ENCODE measurements around the gene SIGLEC8.
"Not testable (repeated sequence)": the region's sequence is repeated elsewhere in the genome, so short reads cannot be mapped to it uniquely, and the experiment has no call there.

SIGLEC8 gene

GRCh38 chr19:51450730-51451307 lies 7.4 kb downstream of the SIGLEC8 start:
- Histone ChIP-seq H3K4me3 (ENCODE audit: low read depth in 1 of 5, low read length in 5 of 5) (no peak overlapping the region), H3K9ac (ENCODE audit: low read length in 5 of 5) (no peak overlapping the region), H3K27ac (ENCODE audit: low read depth, low read length) (no peak overlapping the region), H3K36me3 (ENCODE audit: control insufficient read depth in 5 of 5, insufficient read depth in 5 of 5, low read length in 5 of 5) (no peaks in the 10 kb centered on the region), H3K9me3 (ENCODE audit: control insufficient read depth in 5 of 5, low read length in 5 of 5) (no peaks in the 10 kb centered on the region), H3K27me3 (ENCODE audit: control insufficient read depth in 5 of 5, insufficient read depth in 4 of 5, low read length in 5 of 5) (peaks cover 0 to 12% (median 6%) of the 10 kb centered on the region in 5 donors), H3K4me1 (ENCODE audit: control insufficient read depth in 5 of 5, insufficient read depth in 5 of 5, low read length in 5 of 5) (no peaks in the 10 kb centered on the region)

DNA sequence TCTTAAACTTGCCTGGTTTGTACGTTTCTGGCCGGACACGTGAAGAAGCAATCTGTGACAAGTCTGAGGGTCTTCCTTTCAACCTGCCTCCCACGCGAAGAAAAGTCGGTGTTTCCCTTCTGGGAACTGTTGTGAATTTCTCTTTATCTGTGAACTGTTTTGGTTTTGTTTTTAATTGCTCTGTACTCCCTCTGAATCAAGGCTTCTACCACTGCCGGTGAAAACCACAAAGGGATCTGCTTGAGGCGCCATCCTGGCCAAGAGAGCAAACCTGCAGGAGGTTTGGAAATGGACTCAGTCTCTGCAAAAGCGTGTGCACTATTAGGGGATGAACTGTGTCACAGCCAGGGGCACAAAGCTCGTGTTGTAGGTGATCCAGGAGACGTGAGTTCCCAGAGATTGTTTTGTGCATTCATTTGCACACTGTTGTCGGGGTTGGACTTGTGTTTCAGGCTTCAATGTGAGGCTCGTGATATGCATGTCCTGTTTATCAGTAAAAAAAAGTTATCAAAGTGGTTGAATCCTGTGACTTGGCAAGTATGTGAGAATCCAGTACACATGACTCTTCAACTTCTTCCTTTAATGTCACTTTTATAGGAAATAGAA lies 9.7 kb downstream of the SIGLEC8 start:
- H3K4me1 ChIP-seq (ENCODE audit: control insufficient read depth in 5 of 5, insufficient read depth in 5 of 5, low read length in 5 of 5) = no peaks in the 10 kb centered on the region
- no peaks in the 10 kb centered on the region for H3K9me3 ChIP-seq (ENCODE audit: control insufficient read depth in 5 of 5, low read length in 5 of 5)
- H3K27ac ChIP-seq (ENCODE audit: low read depth, low read length) = no peak overlapping the region
- no peaks in the 10 kb centered on the region for H3K36me3 ChIP-seq (ENCODE audit: control insufficient read depth in 5 of 5, insufficient read depth in 5 of 5, low read length in 5 of 5)
- H3K4me3 ChIP-seq (ENCODE audit: low read depth in 1 of 5, low read length in 5 of 5) = no peak overlapping the region
- peaks cover 0 to 14% (median 3%) of the 10 kb centered on the region in 5 donors for H3K27me3 ChIP-seq (ENCODE audit: control insufficient read depth in 5 of 5, insufficient read depth in 4 of 5, low read length in 5 of 5)
- H3K9ac ChIP-seq (ENCODE audit: low read length in 5 of 5) = no peak overlapping the region

GRCh38 chr19:51448011-51448410 lies 10.2 kb downstream of the SIGLEC8 start:
- Histone ChIP-seq H3K4me1 (ENCODE audit: control insufficient read depth in 5 of 5, insufficient read depth in 5 of 5, low read length in 5 of 5) (no peaks in the 10 kb centered on the region), H3K9ac (ENCODE audit: low read length in 5 of 5) (no peak overlapping the region), H3K9me3 (ENCODE audit: control insufficient read depth in 5 of 5, low read length in 5 of 5) (no peaks in the 10 kb centered on the region), H3K27ac (ENCODE audit: low read depth, low read length) (no peak overlapping the region), H3K36me3 (ENCODE audit: control insufficient read depth in 5 of 5, insufficient read depth in 5 of 5, low read length in 5 of 5) (no peaks in the 10 kb centered on the region), H3K27me3 (ENCODE audit: control insufficient read depth in 5 of 5, insufficient read depth in 4 of 5, low read length in 5 of 5) (peaks cover 0 to 14% (median 3%) of the 10 kb centered on the region in 5 donors), H3K4me3 (ENCODE audit: low read depth in 1 of 5, low read length in 5 of 5) (no peak overlapping the region)

DNA sequence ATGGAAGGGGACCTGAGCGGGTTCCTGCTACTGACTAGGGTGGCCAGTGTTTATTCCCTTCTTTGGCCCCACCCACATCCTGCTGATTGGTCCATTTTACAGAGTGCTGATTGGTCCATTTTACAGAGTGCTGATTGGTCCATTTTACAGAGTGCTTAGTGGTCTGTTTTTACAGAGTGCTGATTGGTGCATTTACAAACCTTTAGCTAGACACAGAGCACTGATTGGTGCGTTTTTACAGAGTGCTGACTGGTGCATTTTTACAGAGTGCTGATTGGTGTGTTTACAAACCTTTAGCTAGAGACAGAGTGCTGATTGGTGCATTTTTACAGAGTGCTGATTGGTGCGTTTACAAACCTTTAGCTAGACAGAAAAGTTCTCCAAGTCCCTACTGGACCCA lies 10.7 kb downstream of the SIGLEC8 start:
- H3K4me3 ChIP-seq (ENCODE audit: low read depth in 1 of 5, low read length in 5 of 5); H3K9ac ChIP-seq (ENCODE audit: low read length in 5 of 5); H3K27ac ChIP-seq (ENCODE audit: low read depth, low read length); H3K36me3 ChIP-seq (ENCODE audit: control insufficient read depth in 5 of 5, insufficient read depth in 5 of 5, low read length in 5 of 5); H3K4me1 ChIP-seq (ENCODE audit: control insufficient read depth in 5 of 5, insufficient read depth in 5 of 5, low read length in 5 of 5); H3K9me3 ChIP-seq (ENCODE audit: control insufficient read depth in 5 of 5, low read length in 5 of 5): not testable (repeated sequence)
- H3K27me3 ChIP-seq (ENCODE audit: control insufficient read depth in 5 of 5, insufficient read depth in 4 of 5, low read length in 5 of 5) = peaks cover 0 to 14% (median 3%) of the 10 kb centered on the region in 5 donors

GRCh38 chr19:51441410-51442390 lies 16.6 kb downstream of the SIGLEC8 start:
- Histone ChIP-seq H3K9me3 (ENCODE audit: control insufficient read depth in 5 of 5, low read length in 5 of 5) (peaks cover 0 to 3% (median 0%) of the 10 kb centered on the region in 5 donors), H3K36me3 (ENCODE audit: control insufficient read depth in 5 of 5, insufficient read depth in 5 of 5, low read length in 5 of 5) (no peaks in the 10 kb centered on the region), H3K27ac (ENCODE audit: low read depth, low read length) (no peak overlapping the region), H3K9ac (ENCODE audit: low read length in 5 of 5) (no peak overlapping the region), H3K4me1 (ENCODE audit: control insufficient read depth in 5 of 5, insufficient read depth in 5 of 5, low read length in 5 of 5) (peaks cover 0 to 10% (median 0%) of the 10 kb centered on the region in 5 donors), H3K4me3 (ENCODE audit: low read depth in 1 of 5, low read length in 5 of 5) (peak overlapping the region in 2 of 5 donors; percentile 6 to 29), H3K27me3 (ENCODE audit: control insufficient read depth in 5 of 5, insufficient read depth in 4 of 5, low read length in 5 of 5) (peaks cover 8 to 19% (median 15%) of the 10 kb centered on the region in 5 donors)

DNA sequence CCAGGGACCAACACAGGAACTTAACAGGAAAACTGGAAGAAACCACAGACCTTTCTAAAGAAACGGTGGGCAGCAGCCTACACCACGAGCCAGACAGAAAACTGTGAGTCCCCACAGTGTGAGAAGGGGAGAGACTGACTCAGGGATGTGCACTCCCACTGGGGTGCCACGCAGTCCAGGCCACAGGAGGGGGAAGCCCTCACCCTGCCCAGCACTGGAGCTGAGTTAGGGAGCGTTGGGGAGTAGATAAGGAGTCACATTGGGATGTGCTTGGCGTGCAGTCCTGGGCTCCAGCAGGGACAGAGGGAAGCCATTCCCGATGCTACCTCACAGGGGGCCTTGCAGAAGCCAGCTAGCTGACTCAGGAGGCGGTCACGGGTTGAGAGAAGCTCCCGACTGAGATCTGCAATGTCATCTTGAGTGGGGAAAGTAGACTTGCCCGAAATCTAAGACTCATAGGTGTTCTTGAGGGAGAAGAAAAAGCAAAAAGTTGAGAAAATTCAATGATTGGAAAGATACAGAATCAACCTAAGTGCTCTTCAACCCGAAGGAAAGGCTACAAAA lies 17.3 kb downstream of the SIGLEC8 start:
- no peak overlapping the region for H3K27ac ChIP-seq (ENCODE audit: low read depth, low read length)
- H3K4me1 ChIP-seq (ENCODE audit: control insufficient read depth in 5 of 5, insufficient read depth in 5 of 5, low read length in 5 of 5) = peaks cover 0 to 10% (median 0%) of the 10 kb centered on the region in 5 donors
- H3K4me3 ChIP-seq (ENCODE audit: low read depth in 1 of 5, low read length in 5 of 5) = no peak overlapping the region
- no peaks in the 10 kb centered on the region for H3K36me3 ChIP-seq (ENCODE audit: control insufficient read depth in 5 of 5, insufficient read depth in 5 of 5, low read length in 5 of 5)
- H3K9ac ChIP-seq (ENCODE audit: low read length in 5 of 5) = no peak overlapping the region
- H3K9me3 ChIP-seq (ENCODE audit: control insufficient read depth in 5 of 5, low read length in 5 of 5) = peaks cover 0 to 3% (median 0%) of the 10 kb centered on the region in 5 donors
- peaks cover 8 to 19% (median 16%) of the 10 kb centered on the region in 5 donors for H3K27me3 ChIP-seq (ENCODE audit: control insufficient read depth in 5 of 5, insufficient read depth in 4 of 5, low read length in 5 of 5)

- H3K4me3 ChIP-seq (ENCODE audit: low read depth in 1 of 5, low read length in 5 of 5) = no peak overlapping the region
- H3K36me3 ChIP-seq (ENCODE audit: control insufficient read depth in 5 of 5, insufficient read depth in 5 of 5, low read length in 5 of 5) = no peaks in the 10 kb centered on the region
- no peak overlapping the region for H3K27ac ChIP-seq (ENCODE audit: low read depth, low read length)
- H3K4me1 ChIP-seq (ENCODE audit: control insufficient read depth in 5 of 5, insufficient read depth in 5 of 5, low read length in 5 of 5) = peaks cover 0 to 10% (median 0%) of the 10 kb centered on the region in 5 donors
- H3K9ac ChIP-seq (ENCODE audit: low read length in 5 of 5) = no peak overlapping the region
- H3K27me3 ChIP-seq (ENCODE audit: control insufficient read depth in 5 of 5, insufficient read depth in 4 of 5, low read length in 5 of 5) = peaks cover 8 to 18% (median 16%) of the 10 kb centered on the region in 5 donors
- peaks cover 0 to 3% (median 0%) of the 10 kb centered on the region in 5 donors for H3K9me3 ChIP-seq (ENCODE audit: control insufficient read depth in 5 of 5, low read length in 5 of 5)
These were observed 18.2 kb downstream of the SIGLEC8 start for GRCh38 chr19:51440052-51440451.

GRCh38 chr19:51439021-51439465 lies 19.2 kb downstream of the SIGLEC8 start:
- H3K27ac ChIP-seq (ENCODE audit: low read depth, low read length) = no peak overlapping the region
- no peaks in the 10 kb centered on the region for H3K36me3 ChIP-seq (ENCODE audit: control insufficient read depth in 5 of 5, insufficient read depth in 5 of 5, low read length in 5 of 5)
- no peak overlapping the region for H3K4me3 ChIP-seq (ENCODE audit: low read depth in 1 of 5, low read length in 5 of 5)
- H3K4me1 ChIP-seq (ENCODE audit: control insufficient read depth in 5 of 5, insufficient read depth in 5 of 5, low read length in 5 of 5) = peaks cover 0 to 13% (median 0%) of the 10 kb centered on the region in 5 donors
- H3K9me3 ChIP-seq (ENCODE audit: control insufficient read depth in 5 of 5, low read length in 5 of 5) = peaks cover 0 to 3% (median 0%) of the 10 kb centered on the region in 5 donors
- H3K9ac ChIP-seq (ENCODE audit: low read length in 5 of 5) = no peak overlapping the region
- peaks cover 8 to 18% (median 16%) of the 10 kb centered on the region in 5 donors for H3K27me3 ChIP-seq (ENCODE audit: control insufficient read depth in 5 of 5, insufficient read depth in 4 of 5, low read length in 5 of 5)

GRCh38 chr19:51434456-51434855 lies 23.8 kb downstream of the SIGLEC8 start:
- H3K27ac ChIP-seq (ENCODE audit: low read depth, low read length) = no peak overlapping the region
- H3K9me3 ChIP-seq (ENCODE audit: control insufficient read depth in 5 of 5, low read length in 5 of 5) = no peaks in the 10 kb centered on the region
- H3K9ac ChIP-seq (ENCODE audit: low read length in 5 of 5) = no peak overlapping the region
- H3K4me3 ChIP-seq (ENCODE audit: low read depth in 1 of 5, low read length in 5 of 5) = no peak overlapping the region
- peaks cover 0 to 3% (median 0%) of the 10 kb centered on the region in 5 donors for H3K4me1 ChIP-seq (ENCODE audit: control insufficient read depth in 5 of 5, insufficient read depth in 5 of 5, low read length in 5 of 5)
- H3K27me3 ChIP-seq (ENCODE audit: control insufficient read depth in 5 of 5, insufficient read depth in 4 of 5, low read length in 5 of 5) = peaks cover 0 to 5% (median 3%) of the 10 kb centered on the region in 5 donors
- H3K36me3 ChIP-seq (ENCODE audit: control insufficient read depth in 5 of 5, insufficient read depth in 5 of 5, low read length in 5 of 5) = no peaks in the 10 kb centered on the region
